ENCODE data around the gene SORCS2. TPM values are rescaled to one million over a fixed set of nuclear protein-coding genes. Genes with fewer than 3 reads are reported as not detected.

Gene SORCS2
- total and polyA plus RNA-seq, 2 of the 4 experiments (the other 2 are of a cell fraction): 0.36 to 0.62 TPM

DNA sequence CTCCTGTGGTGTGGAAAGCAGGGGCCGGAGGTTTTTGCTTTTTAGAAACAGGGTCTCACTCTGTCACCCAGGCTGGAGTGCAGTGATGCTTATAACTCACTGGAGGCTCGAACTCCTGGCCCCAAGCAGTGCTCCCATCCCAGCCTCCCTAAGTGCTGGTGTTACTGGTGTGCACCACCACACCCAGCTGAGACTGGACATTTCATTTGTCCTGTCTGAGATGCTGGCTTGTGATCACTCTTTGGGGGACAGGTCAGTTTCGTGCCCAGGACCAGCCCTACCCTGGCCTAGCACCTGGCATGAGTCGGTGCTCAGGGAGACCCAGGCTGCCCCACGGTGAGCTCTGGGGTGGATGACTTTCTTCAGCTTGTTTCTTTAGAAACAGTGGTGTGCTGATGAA lies 231.1 kb downstream of the SORCS2 start:
- CTCF ChIA-PET: no interaction called here
- Histone ChIP-seq H3K4me1 (ENCODE audit: control insufficient read depth, insufficient read depth, low read length) (no peaks in the 10 kb centered on the region), H3K14ac (replicated peaks; ENCODE audit: low read depth, low read length) (no peak overlapping the region), H2AFZ (replicated peaks; ENCODE audit: low read length, poor library complexity) (no peak overlapping the region), H3K4me2 (ENCODE audit: low read depth, low read length) (no peak overlapping the region), H2AK5ac (ENCODE audit: low read depth, low read length) (no peak overlapping the region), H3K36me3 (ENCODE audit: control insufficient read depth, insufficient read depth, low read length) (no peaks in the 10 kb centered on the region), H4K8ac (ENCODE audit: low read depth in 2 of 2, low read length in 2 of 2) (no peak overlapping the region), H2BK15ac (ENCODE audit: low read depth, low read length) (no peak overlapping the region), H3K4ac (ENCODE audit: low read depth, low read length) (no peak overlapping the region), H3K18ac (ENCODE audit: low read depth, low read length) (no peak overlapping the region), H4K5ac (ENCODE audit: low read depth, low read length) (no peak overlapping the region), H3K79me1 (ENCODE audit: low read depth in 1 of 2, low read length in 2 of 2) (no peaks in the 10 kb centered on the region), H3K23ac (ENCODE audit: low read depth, low read length) (no peak overlapping the region), H4K20me1 (ENCODE audit: insufficient read depth, low read length) (no peaks in the 10 kb centered on the region), H3K56ac (ENCODE audit: extremely low read depth, insufficient read depth, low read length) (no peak overlapping the region), H3K27ac (ENCODE audit: insufficient read depth, low read length) (no peak overlapping the region), H2BK120ac (ENCODE audit: low read depth, low read length) (no peak overlapping the region), H2BK20ac (ENCODE audit: low read depth, low read length) (no peak overlapping the region), H3K9me3 (ENCODE audit: control insufficient read depth, insufficient read depth, low read length) (no peaks in the 10 kb centered on the region), H3K27me3 (ENCODE audit: control insufficient read depth, insufficient read depth, low read length) (peaks cover 15% of the 10 kb centered on the region; the same call in 1 of the 2 replicates), H4K91ac (ENCODE audit: insufficient read depth, low read depth, low read length) (no peak overlapping the region), H2BK5ac (ENCODE audit: low read depth, low read length, poor library complexity, severe bottlenecking) (no peak overlapping the region), H3K9me1 (ENCODE audit: insufficient read depth, low read length) (no peaks in the 10 kb centered on the region), H3K4me3 (ENCODE audit: insufficient read depth, low read depth, low read length) (no peak overlapping the region), H2AK9ac (replicated peaks; ENCODE audit: low read depth, low read length, poor library complexity) (no peak overlapping the region), H3K9ac (ENCODE audit: low read depth, low read length) (no peak overlapping the region)
- DNase-seq (no peak), ATAC-seq (ENCODE audit: low read depth) (no peak)
- in situ Hi-C loops (cut with MboI; ENCODE audit: low sequenced_read_pairs): no loop called here
- dilution Hi-C loops (cut with HindIII; ENCODE audit: low sequenced_read_pairs, unreplicated experiment): no loop called here
- BruUV-seq (replicated peaks): no TSS peak
- 29% methylated on average over 1 of the region's 5 CpGs; no CpG with 5 or more reads in 1 of the 2 experiments for WGBS, 2 experiments (ENCODE audit: extremely low coverage in 2 of 2, insufficient read length in 1 of 2)
- no peak for TF ChIP-seq SMC3 (IDR thresholded peaks at IDR 0.05; ENCODE audit: low read depth, low read length)
- TF ChIP-seq, protein P1, sequence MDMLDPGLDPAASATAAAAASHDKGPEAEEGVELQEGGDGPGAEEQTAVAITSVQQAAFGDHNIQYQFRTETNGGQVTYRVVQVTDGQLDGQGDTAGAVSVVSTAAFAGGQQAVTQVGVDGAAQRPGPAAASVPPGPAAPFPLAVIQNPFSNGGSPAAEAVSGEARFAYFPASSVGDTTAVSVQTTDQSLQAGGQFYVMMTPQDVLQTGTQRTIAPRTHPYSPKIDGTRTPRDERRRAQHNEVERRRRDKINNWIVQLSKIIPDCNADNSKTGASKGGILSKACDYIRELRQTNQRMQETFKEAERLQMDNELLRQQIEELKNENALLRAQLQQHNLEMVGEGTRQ (IDR thresholded peaks at IDR 0.05; ENCODE audit: low read depth, low read length): no peak
- TF ChIP-seq, protein P2, sequence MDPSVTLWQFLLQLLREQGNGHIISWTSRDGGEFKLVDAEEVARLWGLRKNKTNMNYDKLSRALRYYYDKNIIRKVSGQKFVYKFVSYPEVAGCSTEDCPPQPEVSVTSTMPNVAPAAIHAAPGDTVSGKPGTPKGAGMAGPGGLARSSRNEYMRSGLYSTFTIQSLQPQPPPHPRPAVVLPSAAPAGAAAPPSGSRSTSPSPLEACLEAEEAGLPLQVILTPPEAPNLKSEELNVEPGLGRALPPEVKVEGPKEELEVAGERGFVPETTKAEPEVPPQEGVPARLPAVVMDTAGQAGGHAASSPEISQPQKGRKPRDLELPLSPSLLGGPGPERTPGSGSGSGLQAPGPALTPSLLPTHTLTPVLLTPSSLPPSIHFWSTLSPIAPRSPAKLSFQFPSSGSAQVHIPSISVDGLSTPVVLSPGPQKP (IDR thresholded peaks at IDR 0.05; ENCODE audit: borderline replicate concordance, low read depth, low read length): no peak
- TF ChIP-seq, protein P3, sequence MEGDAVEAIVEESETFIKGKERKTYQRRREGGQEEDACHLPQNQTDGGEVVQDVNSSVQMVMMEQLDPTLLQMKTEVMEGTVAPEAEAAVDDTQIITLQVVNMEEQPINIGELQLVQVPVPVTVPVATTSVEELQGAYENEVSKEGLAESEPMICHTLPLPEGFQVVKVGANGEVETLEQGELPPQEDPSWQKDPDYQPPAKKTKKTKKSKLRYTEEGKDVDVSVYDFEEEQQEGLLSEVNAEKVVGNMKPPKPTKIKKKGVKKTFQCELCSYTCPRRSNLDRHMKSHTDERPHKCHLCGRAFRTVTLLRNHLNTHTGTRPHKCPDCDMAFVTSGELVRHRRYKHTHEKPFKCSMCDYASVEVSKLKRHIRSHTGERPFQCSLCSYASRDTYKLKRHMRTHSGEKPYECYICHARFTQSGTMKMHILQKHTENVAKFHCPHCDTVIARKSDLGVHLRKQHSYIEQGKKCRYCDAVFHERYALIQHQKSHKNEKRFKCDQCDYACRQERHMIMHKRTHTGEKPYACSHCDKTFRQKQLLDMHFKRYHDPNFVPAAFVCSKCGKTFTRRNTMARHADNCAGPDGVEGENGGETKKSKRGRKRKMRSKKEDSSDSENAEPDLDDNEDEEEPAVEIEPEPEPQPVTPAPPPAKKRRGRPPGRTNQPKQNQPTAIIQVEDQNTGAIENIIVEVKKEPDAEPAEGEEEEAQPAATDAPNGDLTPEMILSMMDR (conservative IDR thresholded peaks at IDR 0.05; ENCODE audit: low read depth, low read length): no peak
- TF ChIP-seq POLR2A (IDR thresholded peaks at IDR 0.05; ENCODE audit: low read depth, low read length): no peak
- TF ChIP-seq BHLHE40 (IDR thresholded peaks at IDR 0.05; ENCODE audit: low read depth, low read length): no peak
- TF ChIP-seq NFE2L2 (IDR thresholded peaks at IDR 0.05; ENCODE audit: low read depth, low read length): no peak
- TF ChIP-seq CHD1 (IDR thresholded peaks at IDR 0.05; ENCODE audit: low read depth, low read length): no peak
- no peak for TF ChIP-seq MAFK (IDR thresholded peaks at IDR 0.05; ENCODE audit: low read depth, low read length)
- TF ChIP-seq FOS (IDR thresholded peaks at IDR 0.05; ENCODE audit: low read depth, low read length): no peak
- TF ChIP-seq RFX5 (IDR thresholded peaks at IDR 0.05; ENCODE audit: low read depth, low read length): no peak
- TF ChIP-seq RAD21 (IDR thresholded peaks at IDR 0.05; ENCODE audit: low read length): no peak
- TF ChIP-seq RCOR1 (IDR thresholded peaks at IDR 0.05; ENCODE audit: insufficient replicate concordance, low read length): no peak
- intact Hi-C loops (cut with micrococcal nuclease): no loop called here
- POLR2A ChIA-PET (ENCODE audit: unreplicated experiment): no interaction called here
